HUES48 (cell line): ENCODE data around the gene ATP9B.

Experiments used
- H3K27ac ChIP-seq: one replicate; pipeline ENCODE4 v1.7.0; 2013; ENCODE audit warnings: low read depth, low read length, inconsistent platforms
- H3K27me3 ChIP-seq: 2 replicates; pipeline ENCODE4 v1.6.1; 2013; ENCODE audit warnings: mild to moderate bottlenecking, low read length; ENCODE audit not compliant: control insufficient read depth, insufficient read depth
- H3K36me3 ChIP-seq: 2 replicates; pipeline ENCODE4 v1.6.1; 2013; ENCODE audit warnings: low read length; ENCODE audit not compliant: control insufficient read depth, insufficient read depth
- H3K4me1 ChIP-seq: 2 replicates; pipeline ENCODE4 v1.6.1; 2013; ENCODE audit warnings: mild to moderate bottlenecking, low read length; ENCODE audit not compliant: control insufficient read depth, insufficient read depth
- H3K4me3 ChIP-seq: 2 replicates; pipeline ENCODE4 v1.5.1; 2013; ENCODE audit warnings: mild to moderate bottlenecking, low read depth, low read length
- H3K9ac ChIP-seq: 2 replicates; pipeline ENCODE4 v1.6.1; 2013; ENCODE audit warnings: mild to moderate bottlenecking, low read depth, low read length, moderate library complexity
- H3K9me3 ChIP-seq: 2 replicates; pipeline ENCODE4 v1.6.1; 2013; ENCODE audit warnings: low read length; ENCODE audit not compliant: control insufficient read depth, insufficient read depth

ATP9B gene

DNA sequence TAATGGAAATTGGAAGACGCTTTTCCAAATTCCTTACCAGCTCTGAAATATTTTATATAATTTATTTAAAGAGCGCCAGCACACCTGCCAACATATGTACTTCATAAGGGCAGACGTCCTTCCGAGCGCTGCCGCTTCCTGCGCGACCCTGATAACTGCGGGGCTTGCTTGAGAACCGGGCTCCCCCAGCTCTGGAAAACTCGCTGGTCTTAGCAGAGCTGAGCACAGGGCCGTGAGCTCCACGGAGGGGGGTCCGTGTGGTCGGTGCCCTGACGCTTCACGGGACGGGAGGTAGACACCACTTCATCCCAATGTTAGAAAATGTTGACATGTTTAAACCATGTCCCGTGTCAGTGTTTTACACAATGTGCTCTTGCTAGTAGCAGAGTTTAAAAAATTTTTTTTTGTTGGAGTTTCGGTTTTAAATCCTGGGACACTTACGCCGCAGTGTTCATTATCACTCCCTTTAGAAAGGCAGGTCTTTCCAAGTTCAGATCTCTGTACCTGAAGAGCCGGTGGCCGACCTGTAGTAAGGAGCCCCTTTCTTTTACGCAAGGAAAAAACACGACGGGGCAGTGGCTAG, 328.1 kb downstream of the ATP9B start:
- Histone ChIP-seq H3K4me3 (no peak overlapping the region), H3K27ac (no peak overlapping the region), H3K9me3 (no peaks in the 10 kb centered on the region), H3K9ac (no peak overlapping the region), H3K36me3 (no peaks in the 10 kb centered on the region), H3K27me3 (peaks cover 66% of the 10 kb centered on the region), H3K4me1 (0 out of 2 replicates have a peak, but pooled peaks cover 8% of the 10 kb centered on the region)

GRCh38 chr18:79397830-79398761, 328.9 kb downstream of the ATP9B start:
- H3K9ac ChIP-seq = no peak overlapping the region
- no peak overlapping the region for H3K27ac ChIP-seq
- no peaks in the 10 kb centered on the region for H3K36me3 ChIP-seq
- H3K27me3 ChIP-seq = peaks cover 58% of the 10 kb centered on the region
- H3K9me3 ChIP-seq = no peaks in the 10 kb centered on the region
- 0 out of 2 replicates have a peak, but pooled peaks cover 8% of the 10 kb centered on the region for H3K4me1 ChIP-seq
- H3K4me3 ChIP-seq = no peak overlapping the region

DNA sequence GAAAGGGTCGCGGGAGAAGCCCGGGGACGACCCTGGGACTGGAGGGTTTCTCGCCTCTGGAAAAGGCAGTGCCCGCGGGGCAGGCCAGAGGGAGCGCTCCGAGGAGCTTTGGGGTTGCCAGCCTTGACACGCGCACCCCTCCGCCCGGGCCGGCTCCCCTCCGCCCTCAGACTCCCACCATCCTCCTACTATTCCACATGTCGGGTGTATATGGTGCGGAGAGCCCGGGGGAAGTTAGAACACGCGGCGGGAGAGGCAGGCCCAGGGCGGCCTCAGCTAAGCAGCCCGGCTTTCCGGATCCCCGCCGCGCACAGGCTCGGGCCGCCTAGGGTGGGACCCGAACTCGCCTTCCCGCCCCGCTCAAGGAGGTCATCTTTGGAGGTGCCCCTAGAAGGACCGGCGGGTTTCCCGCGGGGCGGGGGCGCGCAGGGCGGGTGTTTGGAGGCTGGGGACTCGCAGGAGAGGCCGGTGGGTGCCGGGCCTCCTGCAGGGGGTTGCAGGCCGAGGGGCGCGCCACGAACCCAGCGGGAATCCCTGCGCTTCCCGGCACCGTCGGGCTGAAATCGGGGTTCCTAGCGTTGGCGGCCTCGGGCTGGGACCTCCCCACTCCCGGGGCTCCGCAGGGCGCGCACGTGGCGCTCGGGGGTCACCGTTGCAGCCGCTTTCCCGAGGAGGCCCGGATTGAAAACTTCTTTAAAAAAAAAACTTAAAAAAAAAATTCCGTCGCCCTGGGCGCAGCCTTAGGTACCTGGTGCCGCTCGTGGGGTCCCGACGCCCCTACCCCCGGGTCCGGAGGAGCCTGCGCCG, 330.3 kb downstream of the ATP9B start:
- H3K36me3 ChIP-seq = no peaks in the 10 kb centered on the region
- no peak overlapping the region for H3K27ac ChIP-seq
- peaks cover 47% of the 10 kb centered on the region for H3K27me3 ChIP-seq
- H3K9me3 ChIP-seq = no peaks in the 10 kb centered on the region
- 0 out of 2 replicates have a peak, but pooled peaks cover 5% of the 10 kb centered on the region for H3K4me1 ChIP-seq
- H3K9ac ChIP-seq = no peak overlapping the region
- H3K4me3 ChIP-seq = peak overlapping the region; percentile 60

DNA sequence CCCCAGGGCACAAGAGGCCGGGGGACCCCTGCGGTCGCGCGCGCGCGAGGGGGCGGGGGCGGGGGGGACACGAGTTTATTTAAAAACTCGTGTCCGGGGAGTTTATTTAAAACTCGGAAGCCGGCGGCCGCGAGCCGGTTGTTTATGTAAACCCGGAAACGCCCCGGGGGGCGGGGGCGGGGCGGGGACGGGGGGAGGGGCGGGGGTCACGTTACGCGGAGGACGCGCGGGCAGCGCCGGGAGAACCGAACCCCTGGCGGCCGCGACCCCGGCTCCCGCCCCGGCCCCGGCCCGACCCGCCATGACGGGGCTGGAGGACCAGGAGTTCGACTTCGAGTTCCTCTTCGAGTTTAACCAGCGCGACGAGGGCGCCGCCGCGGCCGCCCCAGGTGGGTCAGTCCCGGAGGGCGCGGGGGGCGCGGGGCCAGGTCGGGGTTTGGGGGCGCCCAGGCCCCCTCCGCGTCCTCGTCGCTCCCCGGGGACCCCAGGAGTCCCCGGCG, 330.9 kb downstream of the ATP9B start:
- Histone ChIP-seq H3K27ac (no peak overlapping the region), H3K36me3 (no peaks in the 10 kb centered on the region), H3K27me3 (peaks cover 41% of the 10 kb centered on the region), H3K4me1 (0 out of 2 replicates have a peak, but pooled peaks cover 5% of the 10 kb centered on the region), H3K9me3 (no peaks in the 10 kb centered on the region), H3K9ac (no peak overlapping the region), H3K4me3 (peak overlapping the region; percentile 60)

DNA sequence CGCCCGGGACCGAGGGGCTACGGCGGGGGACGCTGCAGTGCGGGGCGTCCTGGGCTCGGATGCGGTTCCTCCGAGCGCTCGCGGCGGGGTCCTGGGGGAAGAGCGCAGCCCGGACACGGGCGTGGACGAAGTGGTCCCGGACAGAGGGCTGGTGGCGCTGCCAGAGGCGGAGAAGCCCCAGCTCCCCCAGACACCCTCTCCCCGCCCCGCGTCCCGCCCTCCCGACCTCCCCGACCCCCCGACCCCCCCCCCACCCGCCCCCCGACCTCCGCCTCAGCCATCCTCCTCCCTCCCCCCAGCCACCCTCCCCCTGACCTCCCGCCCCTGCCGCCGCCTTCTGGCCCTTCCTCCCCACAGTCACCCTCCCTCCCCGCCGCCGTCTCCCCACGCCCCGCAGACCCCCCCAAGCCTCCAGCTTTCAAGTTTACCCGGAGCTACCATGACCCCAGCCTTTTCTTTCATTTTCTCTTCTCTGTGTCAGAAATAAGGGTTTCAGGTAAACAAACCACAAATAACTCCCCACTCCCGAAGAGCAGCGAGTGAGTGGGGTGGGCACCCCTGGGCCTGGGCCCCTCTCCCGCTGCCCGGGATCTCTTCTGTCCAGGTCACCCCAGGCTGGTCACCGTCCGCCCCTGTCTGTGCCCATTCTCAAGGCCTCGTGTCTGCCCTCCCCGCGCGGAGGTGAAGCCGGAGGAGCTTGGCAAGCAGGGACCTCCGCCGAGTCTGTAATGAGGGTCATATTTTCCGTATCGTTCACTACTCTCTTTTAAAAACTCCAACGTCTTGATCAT, 331.6 kb downstream of the ATP9B start:
- Histone ChIP-seq H3K27ac (no peak overlapping the region), H3K9me3 (no peaks in the 10 kb centered on the region), H3K4me1 (0 out of 2 replicates have a peak, but pooled peaks cover 5% of the 10 kb centered on the region), H3K4me3 (peak overlapping the region; percentile 60), H3K27me3 (peaks cover 40% of the 10 kb centered on the region), H3K36me3 (no peaks in the 10 kb centered on the region), H3K9ac (no peak overlapping the region)

- Histone ChIP-seq H3K9ac (no peak overlapping the region), H3K36me3 (no peaks in the 10 kb centered on the region), H3K9me3 (no peaks in the 10 kb centered on the region), H3K27ac (no peak overlapping the region), H3K4me1 (0 out of 2 replicates have a peak, but pooled peaks cover 5% of the 10 kb centered on the region), H3K27me3 (peaks cover 32% of the 10 kb centered on the region), H3K4me3 (no peak overlapping the region)
Observed at GRCh38 chr18:79401494-79402208, 332.5 kb downstream of the ATP9B start.

DNA sequence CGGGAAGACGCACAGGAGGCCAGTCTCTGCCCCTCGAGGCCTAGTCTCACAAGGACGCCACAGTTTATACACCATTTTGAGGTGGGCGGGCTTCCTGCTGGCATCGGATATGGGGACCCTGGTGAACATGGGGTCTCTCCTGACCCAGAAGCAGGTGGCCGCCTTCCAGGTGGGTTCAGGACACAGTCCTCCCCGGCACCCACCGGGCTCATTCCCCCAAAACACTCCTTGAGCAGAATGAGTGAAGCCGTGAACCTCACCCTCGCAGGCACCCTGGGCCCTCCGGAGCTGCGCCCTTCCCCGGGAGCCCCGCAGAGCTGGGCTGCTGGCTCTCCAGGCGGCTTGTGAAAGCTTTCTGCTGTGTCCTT, 333.0 kb downstream of the ATP9B start:
- Histone ChIP-seq H3K4me3 (no peak overlapping the region), H3K9me3 (no peaks in the 10 kb centered on the region), H3K36me3 (no peaks in the 10 kb centered on the region), H3K27me3 (peaks cover 26% of the 10 kb centered on the region), H3K27ac (no peak overlapping the region), H3K9ac (no peak overlapping the region), H3K4me1 (0 out of 2 replicates have a peak, but pooled peaks cover 5% of the 10 kb centered on the region)

- H3K9ac ChIP-seq = no peak overlapping the region
- H3K36me3 ChIP-seq = no peaks in the 10 kb centered on the region
- H3K9me3 ChIP-seq = no peaks in the 10 kb centered on the region
- no peak overlapping the region for H3K4me3 ChIP-seq
- H3K27ac ChIP-seq = no peak overlapping the region
- H3K4me1 ChIP-seq = 0 out of 2 replicates have a peak, but pooled peaks cover 5% of the 10 kb centered on the region
- H3K27me3 ChIP-seq = peaks cover 17% of the 10 kb centered on the region
Observed at GRCh38 chr18:79402977-79403722, 334.0 kb downstream of the ATP9B start.

- Histone ChIP-seq H3K27ac (no peak overlapping the region), H3K9me3 (no peaks in the 10 kb centered on the region), H3K4me1 (0 out of 2 replicates have a peak, but pooled peaks cover 4% of the 10 kb centered on the region), H3K4me3 (no peak overlapping the region), H3K9ac (no peak overlapping the region), H3K27me3 (peaks cover 9% of the 10 kb centered on the region), H3K36me3 (no peaks in the 10 kb centered on the region)
Observed at GRCh38 chr18:79403723-79404566, 334.8 kb downstream of the ATP9B start.
